ENCODE data around the gene RAB27A. TPM values are rescaled to one million over a fixed set of nuclear protein-coding genes. Genes with fewer than 3 reads are reported as not detected.
"Not testable (repeated sequence)": the region's sequence is repeated elsewhere in the genome, so short reads cannot be mapped to it uniquely, and the experiment has no call there.

RAB27A gene
- total RNA-seq, 2 donors from 2014 or later = 46.0 to 69.6 TPM

GRCh38 chr15:55253580-55253979 is 36.0 kb downstream of the RAB27A start:
- H3K27me3 ChIP-seq = no peaks in the 10 kb centered on the region
- H3K9ac ChIP-seq (ENCODE audit: low read depth in 2 of 2, low read length in 2 of 2) = no peak overlapping the region
- no peaks in the 10 kb centered on the region for H3K36me3 ChIP-seq
- H3K4me1 ChIP-seq = peaks cover 8% of the 10 kb centered on the region
- intact Hi-C loops (cut with DNase I) = no loop called here
- no peaks in the 10 kb centered on the region for H3K9me3 ChIP-seq
- no peak overlapping the region for H3K27ac ChIP-seq
- no peak for TF ChIP-seq CTCF (IDR thresholded peaks at IDR 0.05)
- no peak overlapping the region for H3K4me3 ChIP-seq
- DNase-seq = no peak

GRCh38 chr15:55252201-55252600 is 37.4 kb downstream of the RAB27A start:
- DNase-seq; intact Hi-C loops (cut with DNase I); H3K27ac ChIP-seq; H3K27me3 ChIP-seq; H3K36me3 ChIP-seq; H3K4me1 ChIP-seq; H3K9me3 ChIP-seq; H3K9ac ChIP-seq (ENCODE audit: low read depth in 2 of 2, low read length in 2 of 2); H3K4me3 ChIP-seq: not testable (repeated sequence)

- DNase-seq = no peak
- no peak for TF ChIP-seq CTCF (IDR thresholded peaks at IDR 0.05)
- H3K9me3 ChIP-seq = no peaks in the 10 kb centered on the region
- H3K9ac ChIP-seq (ENCODE audit: low read depth in 2 of 2, low read length in 2 of 2) = no peak overlapping the region
- H3K4me3 ChIP-seq = no peak overlapping the region
- H3K27me3 ChIP-seq = no peaks in the 10 kb centered on the region
- intact Hi-C loops (cut with DNase I) = no loop called here
- H3K36me3 ChIP-seq = no peaks in the 10 kb centered on the region
- H3K27ac ChIP-seq = peak overlapping the region; percentile 24
- H3K4me1 ChIP-seq = peaks cover 5% of the 10 kb centered on the region
Observed at GRCh38 chr15:55250941-55251340, 38.7 kb downstream of the RAB27A start.

- Histone ChIP-seq H3K4me1 (peaks cover 5% of the 10 kb centered on the region), H3K9me3 (no peaks in the 10 kb centered on the region), H3K36me3 (no peaks in the 10 kb centered on the region), H3K9ac (ENCODE audit: low read depth in 2 of 2, low read length in 2 of 2) (no peak overlapping the region), H3K27ac (peak overlapping the region; percentile 24), H3K27me3 (no peaks in the 10 kb centered on the region), H3K4me3 (no peak overlapping the region)
- DNase-seq = no peak
- intact Hi-C loops (cut with DNase I) = no loop called here
- TF ChIP-seq CTCF (IDR thresholded peaks at IDR 0.05) = no peak
Observed at GRCh38 chr15:55250392-55250791, 39.2 kb downstream of the RAB27A start.

GRCh38 chr15:55249885-55250284 is 39.7 kb downstream of the RAB27A start:
- H3K4me3 ChIP-seq; H3K36me3 ChIP-seq; intact Hi-C loops (cut with DNase I); DNase-seq; H3K27me3 ChIP-seq; H3K4me1 ChIP-seq; H3K9ac ChIP-seq (ENCODE audit: low read depth in 2 of 2, low read length in 2 of 2); H3K9me3 ChIP-seq: not testable (repeated sequence)
- peak overlapping the region; percentile 15 for H3K27ac ChIP-seq

GRCh38 chr15:55248895-55249294 is 40.7 kb downstream of the RAB27A start:
- H3K27me3 ChIP-seq = no peaks in the 10 kb centered on the region
- no peaks in the 10 kb centered on the region for H3K9me3 ChIP-seq
- peaks cover 5% of the 10 kb centered on the region for H3K4me1 ChIP-seq
- no peak for DNase-seq
- H3K36me3 ChIP-seq = no peaks in the 10 kb centered on the region
- no peak for TF ChIP-seq CTCF (IDR thresholded peaks at IDR 0.05)
- intact Hi-C loops (cut with DNase I) = no loop called here
- H3K9ac ChIP-seq (ENCODE audit: low read depth in 2 of 2, low read length in 2 of 2) = no peak overlapping the region
- H3K27ac ChIP-seq = peak overlapping the region; percentile 1
- H3K4me3 ChIP-seq = no peak overlapping the region
